NCI-H748 treated with DMSO at 0.1 percent for 48 hours (cell line): ENCODE measurements around the gene SPO11.

Experiments
- DNase-seq: peaks from one replicate; lab custom pipeline; 2025; lab: John Stamatoyannopoulos, UW

The SPO11 gene

DNA sequence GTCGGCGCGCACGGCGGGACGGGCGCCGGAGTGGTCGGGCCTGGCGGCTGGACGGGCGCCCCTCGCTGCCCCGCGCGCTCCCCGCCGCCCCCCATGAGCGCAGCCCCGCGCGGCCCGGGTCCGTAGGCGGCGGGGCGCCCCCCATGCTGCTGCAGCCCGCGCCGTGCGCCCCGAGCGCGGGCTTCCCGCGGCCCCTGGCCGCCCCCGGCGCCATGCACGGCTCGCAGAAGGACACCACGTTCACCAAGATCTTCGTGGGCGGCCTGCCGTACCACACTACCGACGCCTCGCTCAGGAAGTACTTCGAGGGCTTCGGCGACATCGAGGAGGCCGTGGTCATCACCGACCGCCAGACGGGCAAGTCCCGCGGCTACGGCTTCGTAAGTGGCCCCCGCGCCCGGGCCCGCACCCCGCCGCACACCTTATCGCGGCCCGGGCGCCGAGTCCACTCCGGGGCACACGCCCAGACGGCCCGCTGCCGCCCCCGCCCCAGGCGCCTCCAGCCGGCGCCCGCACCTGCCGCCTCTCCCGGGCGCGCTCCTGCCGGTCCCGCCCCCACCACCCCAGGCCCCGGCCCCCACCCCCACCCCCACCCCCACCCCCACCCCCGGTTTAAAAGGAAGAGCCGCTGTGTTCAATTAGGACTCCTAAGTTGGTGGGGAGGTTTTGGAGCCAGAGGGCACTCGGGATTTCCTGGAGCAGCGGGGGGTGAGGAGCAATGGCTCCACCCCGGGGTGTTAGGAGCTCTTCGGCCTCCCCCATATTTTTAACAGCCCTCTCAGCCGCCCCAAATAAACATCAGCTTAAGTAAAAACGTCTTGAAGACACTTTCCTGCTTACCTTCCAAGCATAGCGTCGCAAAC is 62.1 kb downstream of the SPO11 start:
- no peak for DNase-seq

GRCh38 chr20:57392512-57393271 is 63.1 kb downstream of the SPO11 start:
- DNase-seq, result no peak
